Mucosa of descending colon (tissue), 3 donors: Measurements from ENCODE around the gene CRIM1. TPM values are rescaled to one million over a fixed set of nuclear protein-coding genes. Genes with fewer than 3 reads are reported as not detected.

Experiments
- ATAC-seq: fragments of 200-7000 bp; cut with Tn5 transposase; one replicate; pipeline ENCODE4 v1.9.1; 2020; ENCODE audit warnings: mild to moderate bottlenecking, moderate library complexity
- DNase-seq, 3 donors: peaks; one replicate each; pipeline ENCODE4 v3.0.0-alpha.2; 2020
- H3K36me3 ChIP-seq: fragments of 200-600 bp; one replicate; pipeline ENCODE4 v1.8.0; 2021; ENCODE audit warnings: low read depth, mild to moderate bottlenecking
- H3K4me1 ChIP-seq: fragments of 200-600 bp; one replicate; pipeline ENCODE4 v1.8.0; 2021; ENCODE audit warnings: low read depth, mild to moderate bottlenecking
- H3K4me3 ChIP-seq: fragments of 200-600 bp; one replicate; pipeline ENCODE4 v1.8.0; 2021; ENCODE audit warnings: mild to moderate bottlenecking
- H3K9me3 ChIP-seq: fragments of 200-600 bp; one replicate; pipeline ENCODE4 v1.8.0; 2021; ENCODE audit warnings: mild to moderate bottlenecking
- CTCF ChIP-seq: fragments of 200-600 bp; IDR thresholded peaks from one replicate; pipeline ENCODE4 v1.8.0; 2022; ENCODE audit warnings: antibody characterized with exemption, mild to moderate bottlenecking
- intact Hi-C, 2 donors: fragments of 100-400 bp; cut with DNase I in 1 of 2; cut with micrococcal nuclease in 1 of 2; formaldehyde crosslinking; loops; one replicate each; pipeline versions ENCODE4 v1.11.0 to v1.11.1; 2022; cut with DNase I, micrococcal nuclease
- total RNA-seq, 3 donors: library from RNA; stranded (reverse); fragmentation: NEBNext Ultra II Directional in 2 of 3; extraction: Animal tissue kit (Norgen Biotek cat#: 25700) in 2 of 3; gene quantifications; one replicate each; pipeline versions ENCODE4 v1.2.1 to v1.2.4, GENCODE V29; 2021 to 2023
- donor health status: DM: no; HTN: no; CAD: no; lungs with moderate emphysema.
- donor health status: DM: no; HTN: no; CAD: no.
- donor health status: DM: no; HTN: yes; CAD: no.

CRIM1 gene
- total RNA-seq, 3 donors from 2014 or later, result 66.9 to 104 (median 85.8) TPM

GRCh38 chr2:36455788-36456187 lies 100.2 kb downstream of the CRIM1 start:
- TF ChIP-seq CTCF, result no peak
- H3K4me1 ChIP-seq, result peaks cover 19% of the 10 kb centered on the region
- H3K36me3 ChIP-seq, result no peaks in the 10 kb centered on the region
- ATAC-seq (no peak), DNase-seq (no peak)
- intact Hi-C loops, result no loop called here
- no peaks in the 10 kb centered on the region for H3K9me3 ChIP-seq
- no peak overlapping the region for H3K4me3 ChIP-seq

GRCh38 chr2:36456227-36457175 lies 100.9 kb downstream of the CRIM1 start:
- Histone ChIP-seq H3K9me3 (no peaks in the 10 kb centered on the region), H3K4me1 (peaks cover 23% of the 10 kb centered on the region)
- ATAC-seq, result peak; percentile 41

DNA sequence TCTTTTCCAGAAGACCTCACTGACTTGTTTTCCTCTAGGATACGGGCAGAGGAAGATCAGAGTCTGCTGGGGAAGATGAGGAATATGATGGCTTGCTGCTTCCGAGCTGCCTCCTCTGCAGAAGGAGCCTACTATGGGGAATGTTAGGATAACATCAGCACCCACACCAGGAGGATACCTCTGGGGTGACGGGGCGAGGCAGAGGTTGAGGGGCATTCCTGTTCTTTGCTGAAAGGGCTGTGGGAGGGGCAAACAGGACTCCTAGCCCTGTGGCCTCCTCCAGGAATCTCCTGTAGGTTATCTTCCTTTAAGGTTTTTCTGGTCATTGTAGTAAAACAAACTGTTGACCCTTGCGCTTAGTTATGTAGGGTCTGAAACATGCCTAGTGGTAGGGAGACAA lies 102.5 kb downstream of the CRIM1 start:
- Histone ChIP-seq H3K4me1 (peaks cover 37% of the 10 kb centered on the region), H3K36me3 (no peaks in the 10 kb centered on the region), H3K4me3 (no peak overlapping the region), H3K9me3 (no peaks in the 10 kb centered on the region)
- intact Hi-C loops, result no loop called here
- DNase-seq (no peak), ATAC-seq (no peak)
- no peak for TF ChIP-seq CTCF

More at GRCh38 chr2:36456227-36457175, 100.9 kb downstream of the CRIM1 start:
- intact Hi-C loops, result no loop called here
- Histone ChIP-seq H3K36me3 (no peaks in the 10 kb centered on the region), H3K4me3 (no peak overlapping the region)
- DNase-seq, result peak; percentile 58 to 67 (median 60)
- TF ChIP-seq CTCF, result no peak

GRCh38 chr2:36459725-36460137 lies 104.2 kb downstream of the CRIM1 start:
- ATAC-seq, result peak; percentile 92
- peak; percentile 20 for TF ChIP-seq CTCF
- Histone ChIP-seq H3K4me3 (no peak overlapping the region), H3K9me3 (no peaks in the 10 kb centered on the region), H3K4me1 (peaks cover 37% of the 10 kb centered on the region), H3K36me3 (no peaks in the 10 kb centered on the region)
- intact Hi-C loops, result no loop called here
- peak; percentile 72 to 83 (median 81) for DNase-seq

GRCh38 chr2:36461039-36461681 lies 105.6 kb downstream of the CRIM1 start:
- Histone ChIP-seq H3K4me1 (peaks cover 35% of the 10 kb centered on the region), H3K4me3 (no peak overlapping the region), H3K36me3 (no peaks in the 10 kb centered on the region), H3K9me3 (no peaks in the 10 kb centered on the region)
- TF ChIP-seq CTCF, result no peak
- DNase-seq, result no peak
- peak; percentile 62 for ATAC-seq
- intact Hi-C loops, result no loop called here
